Left lung (tissue), 10 donors: ENCODE results near the gene ITPR2. TPM values are rescaled to one million over a fixed set of nuclear protein-coding genes. Genes with fewer than 3 reads are reported as not detected.
"Not testable (repeated sequence)": the region's sequence is repeated elsewhere in the genome, so short reads cannot be mapped to it uniquely, and the experiment has no call there.

Experiments used
- ATAC-seq: fragments of 200-7000 bp; cut with Tn5 transposase; one replicate; pipeline ENCODE4 v1.9.1; 2020; ENCODE audit warnings: moderate library complexity
- DNase-seq, 4 donors: peaks; one replicate each; pipeline ENCODE4 v3.0.0-alpha.2; 2013 to 2020
- H3K27ac ChIP-seq, 2 donors: fragments of 200-600 bp; sonication (generic) in 1 of 2; one replicate each; pipeline versions ENCODE4 v1.5.0 to v1.8.0; 2020 to 2021
- H3K27me3 ChIP-seq, 2 donors: fragments of 200-600 bp; sonication (generic) in 1 of 2; one replicate each; pipeline versions ENCODE4 v1.5.0 to v1.8.0; 2020 to 2021
- H3K36me3 ChIP-seq, 2 donors: fragments of 200-600 bp; sonication (generic) in 1 of 2; one replicate each; pipeline versions ENCODE4 v1.5.0 to v1.8.0; 2020 to 2021
- H3K4me1 ChIP-seq, 2 donors: fragments of 200-600 bp; one replicate each; pipeline ENCODE4 v1.8.0; 2021
- H3K4me3 ChIP-seq, 2 donors: fragments of 200-600 bp; sonication (generic) in 1 of 2; one replicate each; pipeline versions ENCODE4 v1.5.0 to v1.8.0; 2020 to 2021; ENCODE audit warnings: mild to moderate bottlenecking in 1 of 2
- H3K9me3 ChIP-seq, 2 donors: fragments of 200-600 bp; sonication (generic) in 1 of 2; one replicate each; pipeline versions ENCODE4 v1.5.0 to v1.8.0; 2020 to 2021
- CTCF ChIP-seq, 2 donors: fragments of 200-600 bp; sonication (generic) in 1 of 2; IDR thresholded peaks; one replicate each; pipeline versions ENCODE4 v1.5.0 to v1.8.0; 2021; ENCODE audit warnings: antibody characterized with exemption in 2 of 2
- intact Hi-C, 2 donors: fragments of 100-400 bp; cut with DNase I; formaldehyde crosslinking; loops; one replicate each; pipeline versions ENCODE4 v1.11.2 to v1.14.2; 2022
- polyA plus RNA-seq, 6 donors: library from polyadenylated mRNA; unstranded; fragments of 120-200 nt; gene quantifications; one replicate each; pipeline ENCODE4 v1.2.1, GENCODE V29; 2013; ENCODE audit not compliant: insufficient read length in 6 of 6
- total RNA-seq, 2 donors: library from RNA; stranded (reverse); fragmentation: NEBNext Ultra II Directional; extraction: Animal tissue kit (Norgen Biotek cat#: 25700); gene quantifications; one replicate each; pipeline ENCODE4 v1.2.1, GENCODE V29; 2021
- donor health status: DM: no; HTN: yes; CAD: no.
- donor health status: DM: no; HTN: no; CAD: no.

ITPR2 gene
- total and polyA plus RNA-seq, 8 donors: 5.5 to 67.8 (median 7.5) TPM

- ATAC-seq: no peak
- Histone ChIP-seq H3K4me1 (peaks cover 0 to 9% of the 10 kb centered on the region in 2 donors), H3K4me3 (no peak overlapping the region), H3K27me3 (no peaks in the 10 kb centered on the region), H3K36me3 (peaks cover 0 to 5% of the 10 kb centered on the region in 2 donors), H3K27ac (no peak overlapping the region), H3K9me3 (peaks cover 0 to 25% of the 10 kb centered on the region in 2 donors)
- TF ChIP-seq CTCF (IDR thresholded peaks at IDR 0.05): no peak
- DNase-seq: no peak
- intact Hi-C loops: no loop called here
Measured at GRCh38 chr12:26777236-26777635, 55.8 kb downstream of the ITPR2 start.

- ATAC-seq, DNase-seq, H3K4me1 ChIP-seq, H3K4me3 ChIP-seq, intact Hi-C loops, H3K27me3 ChIP-seq, H3K36me3 ChIP-seq, H3K27ac ChIP-seq: not testable (repeated sequence)
- H3K9me3 ChIP-seq: peaks cover 0 to 25% of the 10 kb centered on the region in 2 donors
Measured at GRCh38 chr12:26775991-26776390, 57.0 kb downstream of the ITPR2 start.

GRCh38 chr12:26773313-26774104 is 59.5 kb downstream of the ITPR2 start:
- no peak for TF ChIP-seq CTCF (IDR thresholded peaks at IDR 0.05)
- ATAC-seq (no peak), DNase-seq (no peak)
- H3K27ac ChIP-seq: no peak overlapping the region
- H3K4me3 ChIP-seq: no peak overlapping the region
- H3K4me1 ChIP-seq: peaks cover 6 to 17% of the 10 kb centered on the region in 2 donors
- intact Hi-C loops: no loop called here
- H3K9me3 ChIP-seq: peaks cover 0 to 24% of the 10 kb centered on the region in 2 donors
- no peaks in the 10 kb centered on the region for H3K27me3 ChIP-seq
- no peaks in the 10 kb centered on the region for H3K36me3 ChIP-seq

- Histone ChIP-seq H3K27me3 (no peaks in the 10 kb centered on the region), H3K4me1 (peaks cover 6 to 21% of the 10 kb centered on the region in 2 donors), H3K4me3 (no peak overlapping the region), H3K36me3 (no peaks in the 10 kb centered on the region), H3K9me3 (peaks cover 0 to 7% of the 10 kb centered on the region in 2 donors), H3K27ac (no peak overlapping the region)
- intact Hi-C loops: no loop called here
- no peak for DNase-seq
- TF ChIP-seq CTCF (IDR thresholded peaks at IDR 0.05): no peak
- no peak for ATAC-seq
Measured at GRCh38 chr12:26771861-26772260, 61.1 kb downstream of the ITPR2 start.

GRCh38 chr12:26770239-26771070 is 62.5 kb downstream of the ITPR2 start:
- Histone ChIP-seq H3K4me3 (no peak overlapping the region), H3K27me3 (no peaks in the 10 kb centered on the region), H3K27ac (no peak overlapping the region), H3K4me1 (peaks cover 6 to 21% of the 10 kb centered on the region in 2 donors), H3K36me3 (no peaks in the 10 kb centered on the region), H3K9me3 (no peaks in the 10 kb centered on the region)
- no peak for DNase-seq
- TF ChIP-seq CTCF (IDR thresholded peaks at IDR 0.05): no peak
- ATAC-seq: no peak
- intact Hi-C loops: no loop called here
